HG03521 (cell line): Measurements from ENCODE around the gene KAT6B.
"Not testable (repeated sequence)": the region's sequence is repeated elsewhere in the genome, so short reads cannot be mapped to it uniquely, and the experiment has no call there.

Source experiments
- ATAC-seq: cut with Tn5 transposase; IDR thresholded peaks from one replicate; pipeline ENCODE4 v1.9.1; 2021; ENCODE audit warnings: mild to moderate bottlenecking, moderate library complexity; ENCODE audit not compliant: unreplicated experiment

KAT6B gene

GRCh38 chr10:75032119-75032518 lies 205.7 kb downstream of the KAT6B start:
- ATAC-seq = no peak

- no peak for ATAC-seq
Observed at GRCh38 chr10:75032813-75033212, 206.4 kb downstream of the KAT6B start.

- no peak for ATAC-seq
Observed at GRCh38 chr10:75033399-75034130, 207.2 kb downstream of the KAT6B start.

DNA sequence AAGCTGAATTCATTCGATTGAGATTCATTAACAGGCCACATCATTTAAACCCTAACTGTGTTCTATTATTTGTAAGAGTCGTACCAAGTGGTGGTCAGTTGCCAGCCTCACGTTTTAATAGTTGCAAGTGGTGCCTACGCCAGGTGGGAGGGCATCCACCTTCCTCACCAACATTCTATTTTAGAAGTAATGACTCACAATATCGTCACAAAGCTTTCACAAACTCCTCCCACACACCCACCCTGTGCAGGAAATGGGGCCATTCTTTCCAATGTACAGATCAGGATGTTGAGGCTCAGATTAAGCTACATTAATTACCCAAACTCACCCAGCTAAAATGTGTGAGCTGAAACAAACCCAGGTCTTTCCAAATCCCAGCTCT lies 207.7 kb downstream of the KAT6B start:
- no peak for ATAC-seq

DNA sequence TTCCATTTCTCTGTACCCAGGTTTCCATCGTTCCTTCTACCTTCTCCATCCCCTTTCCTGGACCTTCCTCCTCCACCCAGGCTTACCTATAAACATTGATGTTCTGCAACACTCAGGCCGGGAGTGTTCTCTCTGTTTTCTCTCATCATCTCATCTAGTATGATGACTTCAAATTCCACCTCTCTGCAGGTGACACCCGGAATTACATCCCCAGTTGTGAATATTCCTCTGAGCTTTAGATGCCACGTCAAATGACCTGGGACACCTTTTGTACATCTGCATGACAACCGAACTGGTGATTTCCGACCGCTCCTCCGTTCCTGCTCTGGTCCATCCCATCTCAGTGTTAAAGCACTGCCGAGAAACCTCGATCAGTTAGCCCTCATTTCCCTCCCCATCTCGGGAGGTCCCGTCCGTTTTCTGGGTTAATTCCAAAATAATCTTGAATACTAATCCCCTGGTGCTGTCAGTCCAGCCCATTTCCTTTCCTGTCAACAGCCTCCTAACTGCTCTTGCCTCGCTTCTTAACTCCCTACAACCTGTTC lies 208.4 kb downstream of the KAT6B start:
- ATAC-seq = no peak

GRCh38 chr10:75035975-75036708 lies 209.7 kb downstream of the KAT6B start:
- no peak for ATAC-seq

- ATAC-seq = no peak
Observed at GRCh38 chr10:75037171-75038153, 211.1 kb downstream of the KAT6B start.

DNA sequence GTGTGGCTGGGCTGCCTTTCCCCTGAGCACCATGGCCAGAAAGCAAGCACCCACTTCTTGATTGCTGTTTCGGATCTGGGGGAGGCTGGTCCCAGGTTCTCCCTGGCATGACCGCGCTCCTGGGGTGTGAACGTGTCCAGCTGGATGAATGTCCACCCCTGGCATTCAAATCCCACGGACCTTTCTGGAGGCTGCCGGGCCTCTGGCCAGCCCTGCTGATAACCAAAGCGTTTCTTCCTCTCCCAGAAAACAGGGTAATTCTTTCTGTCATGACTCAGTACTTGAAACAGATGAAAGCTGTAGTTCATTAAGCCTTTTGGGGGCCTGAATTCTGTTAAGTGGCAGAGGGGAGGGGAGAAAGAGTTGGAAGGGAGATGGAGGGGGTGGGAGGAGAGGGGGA lies 211.9 kb downstream of the KAT6B start:
- ATAC-seq = no peak

GRCh38 chr10:75040576-75040975 lies 214.2 kb downstream of the KAT6B start:
- ATAC-seq = no peak

GRCh38 chr10:75042292-75042974 lies 216.0 kb downstream of the KAT6B start:
- ATAC-seq = no peak

DNA sequence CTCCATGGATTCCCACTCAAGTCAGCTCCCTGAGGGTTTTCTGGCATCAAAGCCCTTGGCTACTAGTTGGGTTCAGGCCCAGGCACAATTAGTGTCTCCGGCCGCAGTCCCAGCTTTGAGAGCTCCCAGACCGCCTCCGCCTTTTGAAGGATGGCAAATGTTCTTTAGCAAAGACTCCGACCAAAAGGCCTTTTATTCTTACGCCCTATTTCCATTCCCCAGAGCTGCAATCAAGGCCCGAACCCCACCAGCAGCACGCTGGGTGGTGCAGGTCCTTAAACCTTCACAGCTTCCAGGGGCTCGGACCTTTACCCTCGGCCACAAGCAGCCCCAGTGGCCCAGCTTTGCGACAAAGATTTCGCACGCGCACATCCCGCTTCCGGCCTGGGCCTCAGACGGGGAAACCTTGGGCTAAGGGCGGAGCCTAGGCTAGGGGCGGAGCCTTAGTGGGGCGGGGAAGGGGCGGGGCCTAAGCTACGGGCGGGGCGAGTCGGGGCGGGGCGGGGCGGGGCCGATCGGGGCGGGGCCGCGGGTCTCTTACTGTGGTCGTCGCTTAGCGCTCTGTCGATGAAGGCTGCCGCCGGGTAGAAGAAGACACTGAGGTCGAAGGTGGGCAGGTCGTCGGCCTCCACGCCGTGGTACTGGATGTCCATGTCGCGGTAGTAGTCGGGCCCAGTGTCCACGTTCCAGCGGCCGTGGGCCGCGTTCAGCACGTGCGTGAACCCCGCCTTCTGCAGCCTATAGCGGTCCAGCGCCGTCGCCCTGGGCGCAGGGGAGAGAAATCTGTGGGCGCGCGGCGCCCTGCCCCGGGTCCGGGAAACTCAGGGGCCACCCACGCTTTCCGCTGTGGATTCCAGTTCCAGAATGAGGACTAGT lies 217.1 kb downstream of the KAT6B start:
- no peak for ATAC-seq

DNA sequence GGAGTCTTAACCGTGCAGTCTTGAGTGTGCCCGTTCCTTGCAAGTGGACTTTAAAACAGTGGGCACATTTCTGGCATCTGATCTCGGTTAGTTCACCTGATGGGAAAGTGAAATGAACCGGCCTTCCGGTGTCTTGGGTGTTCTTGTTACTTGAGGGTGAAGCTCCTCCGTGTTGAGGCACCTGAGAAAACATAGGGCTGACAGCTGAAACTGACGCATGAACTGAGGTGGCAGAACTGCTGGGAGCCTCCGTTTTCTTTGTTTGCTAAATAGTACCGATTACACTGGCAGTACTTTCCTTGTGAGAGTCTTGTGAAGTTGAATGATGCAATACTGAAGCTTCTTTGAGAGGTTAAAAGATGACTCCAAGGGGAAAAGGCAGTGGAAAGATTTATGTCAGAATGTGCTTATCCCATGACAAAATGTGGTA lies 222.3 kb downstream of the KAT6B start:
- no peak for ATAC-seq

DNA sequence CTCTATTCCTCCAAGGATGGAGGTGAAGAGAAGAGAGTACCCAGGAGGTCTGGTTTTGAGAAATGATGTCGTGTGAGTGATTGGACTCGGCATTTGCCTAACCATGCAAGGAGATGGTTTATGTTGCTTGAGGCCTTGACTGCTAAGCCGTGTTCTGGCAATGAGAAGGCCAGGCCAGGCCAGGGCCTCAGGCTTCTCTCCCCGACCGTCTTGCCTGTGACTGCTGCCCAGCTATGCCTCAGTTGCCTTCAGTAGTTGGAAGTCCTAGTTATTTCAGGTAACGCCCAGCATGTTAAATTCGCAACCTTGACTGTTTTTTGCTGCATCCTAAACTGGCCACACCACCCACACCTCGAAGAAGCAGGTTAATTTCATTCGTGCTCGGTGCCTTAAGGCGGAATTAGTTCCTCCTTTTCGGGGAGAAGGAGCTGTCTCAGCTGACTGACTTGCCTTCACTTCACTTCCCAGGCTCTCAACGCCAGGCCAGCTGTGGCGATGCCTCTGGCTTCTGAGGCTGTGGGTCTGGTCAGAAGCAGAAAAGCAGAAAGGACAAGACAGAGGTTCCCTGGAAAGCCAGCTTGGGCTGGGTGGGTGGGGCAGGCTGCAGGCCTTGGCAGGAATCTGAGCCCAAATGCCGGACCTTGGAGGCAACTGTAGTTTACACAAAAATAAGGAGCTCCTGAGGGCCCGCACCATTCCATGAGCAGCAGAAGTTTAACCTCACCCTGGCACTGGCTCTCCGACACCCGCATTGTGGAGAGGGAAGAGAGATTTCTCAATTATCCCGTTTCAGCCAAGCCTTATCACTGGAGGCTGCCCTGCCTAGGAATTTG lies 223.1 kb downstream of the KAT6B start:
- ATAC-seq = no peak

- no peak for ATAC-seq
Observed at GRCh38 chr10:75050149-75050919, 223.9 kb downstream of the KAT6B start.

DNA sequence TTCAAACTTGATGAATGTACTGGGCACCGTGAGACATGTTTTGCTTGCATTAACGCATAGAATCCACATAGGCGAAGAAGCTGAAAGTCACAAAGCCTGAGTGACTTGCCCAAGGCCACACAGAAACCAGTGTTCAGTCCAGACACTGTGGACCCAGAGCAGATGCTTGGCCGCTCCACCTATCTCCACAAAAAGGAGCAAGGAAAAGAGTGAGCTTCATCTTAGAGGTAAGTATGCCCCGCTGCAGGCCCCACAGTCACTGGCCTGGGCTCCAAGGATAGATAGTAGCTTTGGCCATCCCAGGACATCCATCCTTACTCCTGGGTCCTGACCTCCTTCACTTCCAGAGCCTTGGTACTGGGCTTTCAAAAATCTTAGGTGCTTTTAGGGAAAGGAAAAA lies 224.9 kb downstream of the KAT6B start:
- no peak for ATAC-seq

DNA sequence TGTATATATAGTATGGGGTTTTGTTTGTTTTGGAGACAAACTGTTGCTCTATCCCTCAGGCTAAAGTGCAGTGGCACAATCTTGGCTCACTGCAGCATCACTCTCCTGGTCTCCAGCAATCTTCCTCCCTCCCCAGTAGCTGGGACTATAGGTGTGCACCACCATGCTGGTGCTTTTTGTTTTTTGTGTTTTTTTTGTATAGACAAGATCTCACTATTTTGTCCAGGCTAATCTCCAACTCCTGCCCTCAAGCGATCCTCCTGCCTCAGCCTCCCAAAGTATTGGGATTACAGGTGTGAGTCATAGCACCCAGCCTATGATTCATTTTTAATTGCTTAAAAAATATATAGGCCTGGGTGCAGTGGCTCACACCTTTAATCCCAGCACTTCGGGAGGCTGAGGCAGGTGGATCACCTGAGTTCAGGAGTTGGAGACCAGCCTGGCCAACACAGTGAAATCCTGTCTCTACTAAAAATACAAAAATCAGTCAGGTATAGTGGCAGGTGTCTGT lies 229.6 kb downstream of the KAT6B start:
- not testable (repeated sequence) for ATAC-seq

- ATAC-seq = no peak
Observed at GRCh38 chr10:75057680-75058079, 231.3 kb downstream of the KAT6B start.

- no peak for ATAC-seq
Observed at GRCh38 chr10:75058161-75058560, 231.8 kb downstream of the KAT6B start.
